ENCODE data around the gene PRPF31.

DNA sequence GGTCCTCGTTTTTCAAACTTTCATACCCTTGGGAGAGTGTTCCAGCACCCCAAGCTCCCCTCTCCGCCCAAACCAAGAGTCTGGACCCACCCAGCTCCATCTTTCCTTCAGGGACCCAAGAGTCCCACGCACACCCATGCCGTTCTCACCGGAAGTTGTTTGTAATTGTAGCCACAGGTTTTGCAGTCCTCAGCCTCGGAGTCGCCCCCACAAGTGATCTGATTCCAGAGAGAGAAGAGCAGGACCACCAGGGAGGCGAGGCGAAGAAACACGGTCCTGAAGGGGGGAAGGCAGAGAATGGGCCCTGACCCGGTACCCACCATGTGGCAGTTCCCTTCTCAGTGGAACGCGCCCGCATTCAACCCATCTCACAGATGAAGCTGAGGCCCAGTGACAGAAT, 47.3 kb downstream of the PRPF31 start:
- TF ChIP-seq POLR2A (IDR thresholded peaks at IDR 0.05), result no peak
- TF ChIP-seq, protein P1, sequence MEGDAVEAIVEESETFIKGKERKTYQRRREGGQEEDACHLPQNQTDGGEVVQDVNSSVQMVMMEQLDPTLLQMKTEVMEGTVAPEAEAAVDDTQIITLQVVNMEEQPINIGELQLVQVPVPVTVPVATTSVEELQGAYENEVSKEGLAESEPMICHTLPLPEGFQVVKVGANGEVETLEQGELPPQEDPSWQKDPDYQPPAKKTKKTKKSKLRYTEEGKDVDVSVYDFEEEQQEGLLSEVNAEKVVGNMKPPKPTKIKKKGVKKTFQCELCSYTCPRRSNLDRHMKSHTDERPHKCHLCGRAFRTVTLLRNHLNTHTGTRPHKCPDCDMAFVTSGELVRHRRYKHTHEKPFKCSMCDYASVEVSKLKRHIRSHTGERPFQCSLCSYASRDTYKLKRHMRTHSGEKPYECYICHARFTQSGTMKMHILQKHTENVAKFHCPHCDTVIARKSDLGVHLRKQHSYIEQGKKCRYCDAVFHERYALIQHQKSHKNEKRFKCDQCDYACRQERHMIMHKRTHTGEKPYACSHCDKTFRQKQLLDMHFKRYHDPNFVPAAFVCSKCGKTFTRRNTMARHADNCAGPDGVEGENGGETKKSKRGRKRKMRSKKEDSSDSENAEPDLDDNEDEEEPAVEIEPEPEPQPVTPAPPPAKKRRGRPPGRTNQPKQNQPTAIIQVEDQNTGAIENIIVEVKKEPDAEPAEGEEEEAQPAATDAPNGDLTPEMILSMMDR (IDR thresholded peaks at IDR 0.05), result no peak

All from uterus (tissue), 2 donors.